Keratinocyte (primary cell): ENCODE results near the gene FOXJ2.
A peak's percentile ranks its signal among the peaks of the same experiment; 100 is the strongest.

Experiments used
- CTCF ChIP-seq, 3 experiments: IDR thresholded peaks in 1 of 3; conservative IDR thresholded peaks in 1 of 3; optimal IDR thresholded peaks in 1 of 3; 2 replicates in 2 of 3; 3 replicates in 1 of 3; pipeline versions ENCODE3 to v1.5.1; 2011; ENCODE audit warnings: low read length in 3 of 3, mild to moderate bottlenecking in 3 of 3, moderate library complexity in 2 of 3, control low read depth in 1 of 3, inconsistent platforms in 1 of 3; ENCODE audit not compliant: insufficient read depth in 2 of 3; ENCODE audit errors: extremely low read depth in 1 of 3
- EZH2 ChIP-seq: IDR thresholded peaks from one replicate; pipeline ENCODE4 v1.6.1; 2012; ENCODE audit warnings: inconsistent platforms, mild to moderate bottlenecking, low read length, moderate library complexity

GRCh38 chr12:8018666-8019581 is 13.6 kb upstream of the FOXJ2 start:
- no peak for TF ChIP-seq CTCF (optimal IDR thresholded peaks at IDR 0.05 in 1 of 3, IDR thresholded peaks at IDR 0.05 in 1 of 3, conservative IDR thresholded peaks at IDR 0.05 in 1 of 3; ENCODE audit: extremely low read depth in 1 of 3, insufficient read depth in 2 of 3, low read length in 3 of 3)
- TF ChIP-seq EZH2 = peak; percentile 63
